ENCODE data around the gene ANKRD55.

GRCh38 chr5:56270568-56271392 lies 37.6 kb upstream of the ANKRD55 start:
- TF ChIP-seq CTCF (IDR thresholded peaks at IDR 0.05) (peak; percentile 95 to 96 (median 95)), POLR2A (IDR thresholded peaks at IDR 0.05) (no peak)

Data from tibial nerve (tissue), 3 donors.